GM20000 (cell line): ENCODE data around the gene TOMM40.
"Not testable (repeated sequence)": the region's sequence is repeated elsewhere in the genome, so short reads cannot be mapped to it uniquely, and the experiment has no call there.

ENCODE experiments used
- DNase-seq: peaks from one replicate; pipeline ENCODE4 v3.0.0; 2012; ENCODE audit warnings: low spot score
- CTCF ChIP-seq: IDR thresholded peaks from 2 replicates; pipeline ENCODE4 v1.5.1; 2012; ENCODE audit warnings: mild to moderate bottlenecking, control low read depth; ENCODE audit errors: extremely low read depth, missing control alignments

TOMM40 gene

DNA sequence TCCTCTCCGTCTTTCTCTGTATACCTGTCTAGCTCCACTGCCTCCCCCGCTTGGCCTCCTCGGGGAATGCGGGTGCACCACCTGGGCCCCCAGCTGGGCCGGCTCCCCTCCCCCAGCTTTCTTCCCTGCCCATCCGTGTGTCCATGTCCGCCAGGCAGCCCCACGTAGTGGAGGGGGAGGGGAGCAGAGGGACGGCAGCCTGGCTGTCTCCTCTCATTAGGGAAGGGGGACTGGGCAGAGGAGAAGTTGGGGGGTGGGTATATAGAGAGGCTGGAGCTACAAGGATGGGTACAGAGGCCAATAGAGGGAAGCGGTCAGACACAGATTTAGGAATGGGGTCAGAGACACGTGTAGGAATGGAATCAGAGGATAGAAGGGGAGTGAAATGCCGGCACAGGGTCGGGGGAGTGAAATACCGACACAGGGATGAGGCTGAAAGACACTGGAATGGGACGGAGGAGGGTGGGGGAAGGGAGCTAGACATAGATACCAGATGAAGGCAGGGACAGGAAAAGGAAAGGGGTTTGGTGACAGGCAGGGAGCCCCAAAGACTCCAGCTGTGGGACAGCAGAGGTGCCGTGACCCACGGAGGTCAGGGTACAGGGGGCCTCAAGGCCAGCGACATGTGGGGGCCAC is 42.1 kb upstream of the TOMM40 start:
- no peak for TF ChIP-seq CTCF
- no peak for DNase-seq

GRCh38 chr19:44850641-44851109 is 40.4 kb upstream of the TOMM40 start:
- no peak for DNase-seq
- no peak for TF ChIP-seq CTCF

DNA sequence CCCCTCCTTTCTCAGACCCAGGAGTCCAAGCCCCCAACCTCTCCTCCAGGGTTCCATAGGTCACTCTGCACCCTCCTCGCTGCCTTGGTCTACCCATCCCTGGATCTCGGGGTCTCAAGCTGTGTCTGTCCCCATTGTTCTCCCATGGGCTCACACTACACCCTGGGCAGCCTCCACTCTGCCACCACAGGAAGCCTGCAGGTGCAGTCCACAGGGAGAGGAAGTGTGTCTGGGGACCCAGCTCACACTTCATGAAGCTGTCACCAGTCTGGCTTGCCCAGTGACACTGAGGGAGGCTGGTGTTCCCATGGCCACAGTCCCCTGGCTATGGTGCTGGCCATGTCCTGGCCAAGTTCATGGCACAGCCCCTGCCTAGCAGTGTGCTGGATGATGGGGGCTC is 39.6 kb upstream of the TOMM40 start:
- TF ChIP-seq CTCF, result no peak
- no peak for DNase-seq

DNA sequence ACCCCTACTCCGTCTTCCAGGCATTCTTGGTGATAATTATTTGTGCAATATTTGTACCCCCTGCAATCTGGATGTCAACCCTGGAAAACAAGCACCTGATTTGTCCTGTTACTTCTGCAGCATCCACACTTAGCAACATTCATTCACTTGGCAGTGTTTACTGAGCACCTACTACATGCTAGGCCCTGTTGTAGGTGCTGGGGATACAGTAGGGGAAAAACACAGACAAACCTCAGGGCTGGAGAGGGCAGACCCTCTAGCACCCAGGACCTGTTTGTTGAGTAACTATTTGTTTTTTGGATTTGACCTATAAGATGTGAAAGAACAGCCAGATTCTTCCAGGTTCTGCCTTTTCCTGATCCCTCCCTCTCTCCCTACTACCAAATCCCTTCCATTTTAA is 35.4 kb upstream of the TOMM40 start:
- DNase-seq, result no peak
- TF ChIP-seq CTCF, result no peak

DNA sequence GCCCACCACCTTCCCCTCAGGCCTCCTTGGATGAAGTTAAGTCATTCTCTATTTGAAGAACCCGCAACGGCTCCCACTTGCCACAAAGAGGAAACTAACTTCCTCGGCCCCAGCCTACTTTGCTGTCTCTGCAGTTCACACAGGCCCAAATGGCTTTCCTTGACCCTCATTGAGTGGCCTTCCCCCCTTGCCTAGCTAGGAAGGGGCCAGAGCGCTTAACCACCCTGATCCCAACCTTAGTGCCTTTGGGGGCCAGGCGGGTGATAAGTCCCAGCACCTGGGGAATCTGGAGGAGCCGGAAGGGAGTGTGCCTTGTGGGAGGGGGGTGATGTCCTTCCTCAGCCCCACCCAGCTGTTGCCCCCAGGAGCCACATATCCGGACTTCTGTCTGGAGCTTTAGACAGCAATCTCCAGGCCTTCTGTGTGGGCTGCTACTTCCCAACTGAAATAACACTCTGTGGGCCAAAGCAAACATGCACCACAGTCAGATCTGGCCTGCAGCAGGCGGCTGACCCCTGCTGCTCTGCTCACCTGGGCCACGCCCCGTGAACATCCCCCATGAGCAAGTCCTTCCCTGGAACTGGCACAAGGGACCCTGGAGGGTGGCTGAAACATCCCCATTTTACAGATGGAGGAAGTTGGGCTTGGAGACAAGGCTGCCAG is 34.5 kb upstream of the TOMM40 start:
- no peak for TF ChIP-seq CTCF
- no peak for DNase-seq

DNA sequence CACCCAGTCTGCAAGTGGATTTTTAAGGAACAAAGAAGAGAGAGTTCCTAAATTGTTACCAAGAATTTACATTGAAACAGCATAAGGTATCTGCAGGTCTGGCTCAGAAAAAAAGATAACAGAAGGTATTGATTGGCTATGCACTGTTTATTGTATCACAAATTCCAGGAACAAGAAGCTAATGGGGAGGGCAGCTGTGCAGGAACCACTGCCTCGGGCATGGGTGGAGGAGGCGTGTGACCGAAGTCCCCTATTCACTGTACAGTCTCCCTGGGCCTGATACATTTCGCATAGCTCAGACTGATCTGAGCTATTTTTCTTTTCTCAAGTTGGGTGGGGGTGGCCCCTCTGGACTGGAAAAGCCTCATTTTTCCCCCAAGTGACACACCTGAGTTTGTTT is 33.2 kb upstream of the TOMM40 start:
- TF ChIP-seq CTCF, result no peak
- DNase-seq, result no peak

GRCh38 chr19:44861576-44861975 is 29.5 kb upstream of the TOMM40 start:
- DNase-seq, result not testable (repeated sequence)

- no peak for DNase-seq
- no peak for TF ChIP-seq CTCF
Measured at GRCh38 chr19:44863990-44864389, 27.1 kb upstream of the TOMM40 start.
